ENCODE measurements around the gene YIF1A.

YIF1A gene

DNA sequence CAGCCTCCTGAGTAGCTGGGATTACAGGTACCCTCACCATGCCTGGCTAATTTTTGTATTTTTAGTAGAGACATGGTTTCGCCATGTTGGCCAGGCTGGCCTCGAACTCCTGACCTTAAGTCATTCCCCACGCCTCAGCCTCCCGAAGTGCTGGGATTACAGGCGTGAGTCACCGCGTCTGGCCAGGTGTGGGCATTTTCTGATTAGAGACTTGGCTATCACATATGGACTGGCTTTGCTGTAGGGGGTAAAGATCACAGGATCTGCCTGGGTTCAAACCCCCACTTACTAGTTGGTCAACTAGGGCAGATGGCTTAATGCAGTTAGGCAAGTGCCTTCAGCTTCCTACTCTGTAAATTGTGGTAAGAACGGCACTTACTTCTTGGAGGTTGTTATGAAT lies 21.4 kb upstream of the YIF1A start:
- H3K36me3 Mint-ChIP-seq (ENCODE audit: low read depth), result peaks cover under 1% of the 10 kb centered on the region
- H3K9me3 Mint-ChIP-seq, result no peaks in the 10 kb centered on the region
- H3K27me3 Mint-ChIP-seq, result no peaks in the 10 kb centered on the region
- no peak for ATAC-seq
- DNase-seq, result no peak
- no peak overlapping the region for H3K27ac Mint-ChIP-seq
- no peak overlapping the region for H3K4me3 Mint-ChIP-seq
- H3K4me1 Mint-ChIP-seq, result peaks cover 29% of the 10 kb centered on the region

DNA sequence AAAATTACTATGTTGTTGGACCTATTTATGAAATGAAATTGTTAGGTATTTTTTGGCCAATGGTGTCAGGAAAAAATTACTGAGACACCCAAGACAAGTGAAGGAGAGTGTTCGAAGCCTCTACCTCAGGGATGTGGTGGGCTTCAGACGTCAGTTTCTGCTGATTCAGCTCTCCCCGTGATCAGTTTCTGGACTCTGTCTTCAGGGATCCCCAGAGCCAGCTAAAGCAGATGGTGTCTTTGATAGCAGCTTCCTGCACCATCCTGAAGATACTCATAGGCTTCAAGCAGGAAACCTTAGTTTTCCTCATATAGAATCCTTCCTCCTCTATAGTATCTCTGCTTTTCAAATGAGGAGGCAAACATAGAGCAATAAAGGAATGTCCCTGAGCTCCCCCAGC lies 20.5 kb upstream of the YIF1A start:
- H3K36me3 Mint-ChIP-seq (ENCODE audit: low read depth), result no peaks in the 10 kb centered on the region
- H3K9me3 Mint-ChIP-seq, result no peaks in the 10 kb centered on the region
- H3K27ac Mint-ChIP-seq, result no peak overlapping the region
- no peaks in the 10 kb centered on the region for H3K27me3 Mint-ChIP-seq
- DNase-seq (no peak), ATAC-seq (no peak)
- peaks cover 22% of the 10 kb centered on the region for H3K4me1 Mint-ChIP-seq
- H3K4me3 Mint-ChIP-seq, result no peak overlapping the region

DNA sequence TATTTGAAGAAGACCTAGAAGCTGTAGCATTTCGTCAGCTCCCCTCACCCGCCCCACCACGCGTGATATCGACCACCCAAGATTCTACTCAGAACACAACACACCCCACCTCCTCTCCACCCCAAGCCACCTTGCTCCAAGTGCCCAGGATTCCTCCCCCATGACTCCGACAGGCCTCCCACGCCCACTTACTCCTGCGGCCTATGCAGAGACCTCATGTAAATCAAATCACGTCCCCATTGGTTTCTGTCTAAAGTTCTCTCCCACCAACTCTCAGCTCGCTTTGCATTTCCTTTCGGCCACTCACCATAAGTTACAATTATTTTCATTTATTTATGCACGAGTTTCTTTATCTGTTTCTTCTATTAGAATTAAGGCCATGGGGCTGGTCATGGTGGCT lies 13.7 kb upstream of the YIF1A start:
- no peak for ATAC-seq
- DNase-seq, result no peak
- Mint-ChIP-seq H3K4me3 (no peak overlapping the region), H3K36me3 (ENCODE audit: low read depth) (no peaks in the 10 kb centered on the region), H3K9me3 (no peaks in the 10 kb centered on the region), H3K27me3 (no peaks in the 10 kb centered on the region), H3K27ac (no peak overlapping the region), H3K4me1 (no peaks in the 10 kb centered on the region)

DNA sequence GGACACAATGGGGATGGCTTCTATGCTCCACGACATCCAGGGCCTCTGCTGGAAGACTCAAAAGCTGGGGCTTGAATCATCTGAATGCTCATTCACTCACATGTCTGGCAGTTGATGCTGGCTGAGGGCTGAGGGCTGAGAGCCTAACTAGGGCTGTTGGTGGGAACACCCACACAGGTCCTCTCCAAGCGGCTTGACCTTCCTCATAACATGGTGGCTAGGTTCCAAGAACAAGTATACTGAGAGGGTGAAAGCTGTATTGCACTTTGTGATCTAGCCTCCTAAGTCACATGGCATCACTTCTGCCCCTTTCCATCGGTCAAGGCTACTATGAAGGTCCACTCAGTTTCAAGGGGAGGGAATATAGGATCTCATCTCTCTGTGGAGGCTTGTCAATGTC lies 10.2 kb upstream of the YIF1A start:
- no peaks in the 10 kb centered on the region for H3K4me1 Mint-ChIP-seq
- no peaks in the 10 kb centered on the region for H3K27me3 Mint-ChIP-seq
- no peak overlapping the region for H3K4me3 Mint-ChIP-seq
- ATAC-seq (no peak), DNase-seq (no peak)
- no peaks in the 10 kb centered on the region for H3K9me3 Mint-ChIP-seq
- H3K27ac Mint-ChIP-seq, result no peak overlapping the region
- H3K36me3 Mint-ChIP-seq (ENCODE audit: low read depth), result no peaks in the 10 kb centered on the region

DNA sequence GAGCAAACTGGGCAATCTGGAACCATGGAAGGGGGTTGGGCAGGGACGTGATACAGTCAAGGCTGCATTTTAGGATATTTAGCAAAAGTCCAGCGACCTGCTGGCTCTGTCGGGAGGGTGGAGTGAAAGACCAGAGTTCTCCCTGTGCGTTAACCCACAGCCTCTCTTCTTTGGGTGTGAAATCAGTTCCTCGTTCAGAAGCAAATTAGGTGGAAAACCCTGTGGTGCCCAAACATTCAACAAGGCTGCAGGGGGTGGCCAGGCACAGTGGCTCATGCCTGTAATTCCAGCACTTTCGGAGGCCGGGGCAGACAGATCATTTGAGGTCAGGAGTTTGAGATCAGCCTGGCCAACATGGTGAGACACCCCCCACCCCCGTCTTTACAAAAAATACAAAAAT lies 8.7 kb upstream of the YIF1A start:
- no peaks in the 10 kb centered on the region for H3K9me3 Mint-ChIP-seq
- no peaks in the 10 kb centered on the region for H3K36me3 Mint-ChIP-seq (ENCODE audit: low read depth)
- no peak overlapping the region for H3K27ac Mint-ChIP-seq
- H3K4me3 Mint-ChIP-seq, result no peak overlapping the region
- peaks cover 4% of the 10 kb centered on the region for H3K4me1 Mint-ChIP-seq
- DNase-seq, result no peak
- peaks cover 10% of the 10 kb centered on the region for H3K27me3 Mint-ChIP-seq
- no peak for ATAC-seq

DNA sequence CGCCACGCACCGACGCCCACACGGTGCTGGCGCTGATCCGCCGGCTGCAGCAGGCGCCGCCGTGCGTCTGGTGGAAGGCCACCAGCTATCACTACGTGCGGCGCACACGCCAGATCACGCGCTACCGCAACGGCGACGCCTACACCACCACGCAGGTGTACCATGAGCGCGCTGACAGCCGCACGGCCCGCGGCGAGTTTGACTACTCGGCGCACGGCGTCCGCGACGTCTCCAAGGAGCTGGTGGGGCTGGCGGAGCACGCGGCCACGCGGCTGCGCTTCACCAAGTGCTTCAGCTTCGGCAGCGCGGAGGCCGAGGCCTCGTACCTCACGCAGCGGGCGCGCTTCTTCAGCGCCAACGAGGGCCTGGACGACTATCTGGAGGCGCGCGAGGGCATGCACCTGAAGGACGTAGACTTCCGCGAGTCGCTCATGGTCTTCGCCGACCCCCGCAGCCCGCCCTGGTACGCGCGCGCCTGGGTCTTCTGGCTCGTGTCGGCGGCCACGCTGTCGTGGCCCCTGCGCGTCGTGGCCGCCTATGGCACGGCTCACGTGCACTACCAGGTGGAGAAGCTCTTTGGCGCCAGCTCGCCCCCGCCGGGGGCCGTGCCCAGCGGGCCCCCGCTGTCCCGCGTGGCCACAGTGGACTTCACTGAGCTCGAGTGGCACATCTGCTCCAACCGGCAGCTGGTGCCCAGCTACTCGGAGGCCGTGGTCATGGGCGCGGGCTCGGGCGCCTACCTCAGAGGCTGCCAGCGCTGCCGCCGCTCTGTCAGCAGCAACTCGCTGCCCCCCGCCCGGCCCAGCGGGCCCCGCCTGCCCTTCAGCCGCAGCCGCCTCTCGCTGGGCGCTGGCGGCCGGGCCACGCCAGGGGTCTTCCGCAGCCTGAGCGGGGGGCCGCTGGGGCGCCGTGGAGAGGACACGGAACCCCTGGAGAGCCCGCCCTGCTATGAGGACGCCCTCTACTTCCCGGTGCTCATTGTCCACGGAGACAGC lies 6.0 kb upstream of the YIF1A start:
- no peak overlapping the region for H3K4me3 Mint-ChIP-seq
- H3K27ac Mint-ChIP-seq, result no peak overlapping the region
- no peaks in the 10 kb centered on the region for H3K9me3 Mint-ChIP-seq
- H3K27me3 Mint-ChIP-seq, result peaks cover 19% of the 10 kb centered on the region
- no peaks in the 10 kb centered on the region for H3K36me3 Mint-ChIP-seq (ENCODE audit: low read depth)
- DNase-seq (no peak), ATAC-seq (no peak)
- peaks cover 16% of the 10 kb centered on the region for H3K4me1 Mint-ChIP-seq

DNA sequence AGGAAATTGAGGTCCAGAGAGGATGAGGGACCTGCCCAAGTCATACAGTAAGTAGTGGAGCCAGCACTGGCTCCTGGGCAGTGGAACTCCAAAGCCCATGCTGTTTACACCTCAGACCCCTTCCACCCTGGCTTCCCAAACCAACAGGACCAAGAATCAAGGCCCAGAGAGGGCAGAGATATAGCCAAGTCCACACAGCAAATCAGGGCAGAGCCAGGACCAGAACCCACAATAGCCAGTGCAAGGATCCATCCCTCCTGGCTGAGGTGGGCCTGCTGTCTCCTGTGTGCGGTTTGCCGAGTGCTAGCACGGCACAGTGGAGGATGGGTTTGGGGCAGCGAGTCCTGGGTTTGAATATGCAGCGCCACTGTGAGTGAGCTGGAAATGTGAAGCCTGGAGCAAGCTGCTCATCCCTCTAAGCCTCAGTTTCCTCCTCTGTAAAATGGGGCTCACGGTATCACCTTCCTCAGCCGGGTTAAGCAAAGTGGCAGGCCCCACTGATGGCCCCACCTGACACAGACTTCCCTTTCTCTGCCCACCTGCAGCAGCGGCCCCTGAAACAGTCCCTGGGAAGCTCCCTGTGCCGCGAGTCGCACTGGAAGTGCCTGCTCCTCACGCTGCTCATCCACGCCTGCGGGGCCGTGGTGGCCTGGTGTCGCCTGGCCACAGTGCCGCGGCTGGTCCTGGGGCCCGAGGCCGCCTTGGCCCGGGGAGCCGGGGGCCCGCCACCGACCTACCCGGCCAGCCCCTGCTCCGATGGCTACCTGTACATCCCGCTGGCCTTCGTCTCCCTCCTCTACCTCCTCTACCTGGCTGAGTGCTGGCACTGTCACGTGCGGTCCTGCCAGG lies 5.1 kb upstream of the YIF1A start:
- ATAC-seq (no peak), DNase-seq (no peak)
- H3K27me3 Mint-ChIP-seq, result peaks cover 19% of the 10 kb centered on the region
- H3K9me3 Mint-ChIP-seq, result no peaks in the 10 kb centered on the region
- no peaks in the 10 kb centered on the region for H3K36me3 Mint-ChIP-seq (ENCODE audit: low read depth)
- H3K27ac Mint-ChIP-seq, result no peak overlapping the region
- no peak overlapping the region for H3K4me3 Mint-ChIP-seq
- peaks cover 25% of the 10 kb centered on the region for H3K4me1 Mint-ChIP-seq

DNA sequence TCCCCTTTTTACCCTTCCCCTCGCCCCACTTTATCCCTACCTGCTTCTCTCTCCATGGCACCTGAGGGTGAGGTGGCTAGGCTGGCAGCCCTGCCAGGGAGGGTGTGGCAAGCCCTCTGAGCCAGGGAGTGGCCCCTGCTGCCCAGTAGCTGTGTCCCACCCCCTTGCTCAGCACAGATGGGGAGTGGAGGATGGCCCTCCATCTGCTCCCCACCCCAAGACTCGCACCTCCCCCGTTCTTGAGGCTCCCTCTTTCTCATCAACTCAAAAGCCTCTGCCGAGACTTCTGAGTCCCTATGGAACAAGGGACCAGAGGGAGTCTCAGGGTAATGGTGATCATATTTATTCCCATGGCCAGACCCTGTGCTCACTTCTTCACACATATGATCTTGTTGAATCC lies 4.4 kb upstream of the YIF1A start:
- DNase-seq (no peak), ATAC-seq (no peak)
- no peak overlapping the region for H3K27ac Mint-ChIP-seq
- H3K4me1 Mint-ChIP-seq, result peaks cover 26% of the 10 kb centered on the region
- no peak overlapping the region for H3K4me3 Mint-ChIP-seq
- H3K36me3 Mint-ChIP-seq (ENCODE audit: low read depth), result no peaks in the 10 kb centered on the region
- no peaks in the 10 kb centered on the region for H3K9me3 Mint-ChIP-seq
- peaks cover 19% of the 10 kb centered on the region for H3K27me3 Mint-ChIP-seq

DNA sequence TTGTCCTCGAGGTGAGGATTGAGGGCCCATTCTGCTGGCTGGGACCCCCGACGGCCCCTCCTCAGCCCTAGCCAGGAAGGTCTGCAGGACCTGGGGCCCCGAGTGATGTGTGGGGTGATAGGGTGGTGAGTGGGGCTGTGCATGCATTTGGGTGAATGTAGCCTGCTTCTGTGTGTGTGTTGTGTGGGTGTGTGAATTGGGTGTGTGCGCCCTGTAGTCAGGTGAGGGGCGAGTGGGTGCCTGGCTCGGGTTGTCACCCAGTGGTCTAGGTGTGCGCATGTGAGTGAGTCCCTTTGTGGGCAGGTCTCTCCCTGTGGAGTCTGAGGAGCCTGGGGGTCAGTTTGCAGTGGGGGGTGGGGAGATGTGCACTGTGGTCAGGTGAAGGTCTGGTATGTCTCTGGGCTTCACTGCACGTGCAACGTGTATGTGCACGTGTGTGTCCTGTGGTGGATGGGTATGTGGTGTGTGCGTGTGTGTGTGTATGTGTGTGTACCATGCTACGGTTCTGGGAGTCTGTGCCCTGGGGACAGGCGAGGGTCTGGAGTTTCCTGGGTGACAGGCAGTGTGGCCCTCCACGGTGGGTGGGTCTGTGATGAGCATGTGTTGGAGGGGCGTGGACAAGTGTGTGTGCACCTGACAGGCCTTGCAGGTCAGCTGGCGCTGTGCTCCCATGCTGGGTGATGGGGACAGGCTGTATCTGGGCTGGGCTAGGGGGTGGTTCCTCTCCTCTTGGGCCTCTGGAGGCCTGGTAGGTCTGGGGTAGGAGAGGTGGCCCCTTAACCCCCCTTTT lies 3.8 kb upstream of the YIF1A start:
- DNase-seq (no peak), ATAC-seq (no peak)
- H3K36me3 Mint-ChIP-seq (ENCODE audit: low read depth), result no peaks in the 10 kb centered on the region
- H3K27me3 Mint-ChIP-seq, result peaks cover 19% of the 10 kb centered on the region
- peak overlapping the region; percentile 9 for H3K4me3 Mint-ChIP-seq
- peak overlapping the region; percentile 12 for H3K27ac Mint-ChIP-seq
- peaks cover 30% of the 10 kb centered on the region for H3K4me1 Mint-ChIP-seq
- H3K9me3 Mint-ChIP-seq, result no peaks in the 10 kb centered on the region

DNA sequence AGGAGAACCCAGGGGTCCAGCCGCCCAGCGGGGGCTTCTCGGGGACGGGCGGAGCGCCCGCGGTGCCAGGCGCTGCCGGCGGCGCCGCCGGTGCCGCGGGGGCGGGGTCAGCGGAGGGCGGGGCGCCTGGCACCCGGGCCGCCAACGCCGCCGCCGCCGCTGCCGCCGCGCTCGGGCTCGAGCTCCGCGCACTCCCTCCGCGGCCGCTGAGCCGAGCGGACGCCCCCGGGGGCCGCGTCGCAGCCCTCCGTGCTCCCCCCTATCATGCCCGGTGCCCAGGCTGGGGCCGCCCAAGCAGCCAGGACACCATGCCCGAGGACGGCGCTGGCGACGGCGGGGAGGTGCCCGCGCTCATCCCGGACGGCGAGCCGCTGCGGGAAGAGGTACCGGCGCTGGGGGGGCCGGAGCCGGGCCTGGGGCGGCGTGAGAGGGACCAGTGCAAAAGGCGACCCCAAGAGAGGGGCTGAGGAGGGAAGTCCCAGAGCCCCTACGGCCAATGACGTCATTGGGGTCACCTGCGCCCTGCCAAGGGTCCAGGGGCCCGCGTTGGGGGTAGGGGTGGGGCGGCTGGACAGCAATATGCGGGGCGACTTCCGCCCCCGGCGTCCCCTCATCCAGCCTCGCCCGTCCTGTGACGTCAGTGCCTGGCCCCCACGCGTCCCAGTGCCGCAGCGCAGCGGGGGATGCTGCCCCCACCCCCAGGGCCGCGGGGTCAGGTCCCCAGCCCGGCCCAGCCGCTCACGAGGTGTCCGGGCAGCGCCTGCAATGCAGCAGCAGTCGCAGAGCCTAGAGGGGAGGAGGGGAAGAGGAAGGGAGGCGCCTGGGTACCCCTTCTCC lies 3.0 kb upstream of the YIF1A start, which contains the start of gene TMEM151A:
Gene TMEM151A (plus strand): TSS at position 189 of the 837 bp plus-strand sequence. CDS start 120 bp downstream, at position 309.
- Mint-ChIP-seq H3K4me1 (peaks cover 36% of the 10 kb centered on the region), H3K27ac (peak within 1 kb of the TSS; percentile 12), H3K36me3 (ENCODE audit: low read depth) (no peaks in the 10 kb centered on the region), H3K27me3 (peaks cover 19% of the 10 kb centered on the region), H3K9me3 (no peaks in the 10 kb centered on the region), H3K4me3 (peak within 1 kb of the TSS; percentile 94)
- ATAC-seq (no peak), DNase-seq (no peak)

DNA sequence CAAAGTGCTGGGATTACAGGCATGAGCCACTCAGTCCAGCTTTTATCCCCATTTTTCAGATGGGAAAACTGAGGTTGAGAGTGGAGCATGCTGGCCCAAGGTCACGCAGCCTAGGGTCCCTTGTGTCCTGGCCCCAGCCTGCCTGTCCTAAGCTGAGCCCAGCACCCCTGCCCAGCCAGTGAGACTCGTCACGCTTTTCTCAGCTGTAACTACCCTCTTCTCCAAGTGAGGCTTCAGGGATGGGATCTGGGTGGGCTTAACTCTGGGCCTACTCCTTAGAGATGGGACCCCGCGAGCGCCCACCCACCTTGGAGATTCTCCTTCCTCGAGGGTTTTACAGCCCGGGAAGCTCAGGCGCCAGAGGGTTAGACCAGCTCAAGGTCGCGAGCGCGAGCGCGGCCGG lies 2.4 kb upstream of the YIF1A start:
- ATAC-seq (no peak), DNase-seq (no peak)
- no peaks in the 10 kb centered on the region for H3K9me3 Mint-ChIP-seq
- H3K27me3 Mint-ChIP-seq, result peaks cover 19% of the 10 kb centered on the region
- no peaks in the 10 kb centered on the region for H3K36me3 Mint-ChIP-seq (ENCODE audit: low read depth)
- H3K4me1 Mint-ChIP-seq, result peaks cover 39% of the 10 kb centered on the region
- H3K27ac Mint-ChIP-seq, result no peak overlapping the region
- peak overlapping the region; percentile 94 for H3K4me3 Mint-ChIP-seq

DNA sequence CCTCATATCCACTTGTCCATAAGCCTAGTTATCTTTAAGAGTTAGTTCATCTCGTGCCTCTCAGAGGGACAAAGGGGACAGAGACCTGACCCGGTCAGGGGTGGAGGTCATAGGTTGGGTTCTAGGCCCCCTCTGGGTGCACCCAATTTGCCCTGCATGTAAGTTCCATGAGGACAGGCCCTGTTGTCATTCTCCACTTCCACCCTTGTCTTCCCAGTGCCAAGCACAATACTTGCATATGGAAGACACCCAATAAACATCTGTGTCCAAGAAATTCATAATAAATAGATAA lies 1.3 kb upstream of the YIF1A start:
- no peak overlapping the region for H3K27ac Mint-ChIP-seq
- peaks cover 39% of the 10 kb centered on the region for H3K4me1 Mint-ChIP-seq
- peak overlapping the region; percentile 94 for H3K4me3 Mint-ChIP-seq
- no peaks in the 10 kb centered on the region for H3K9me3 Mint-ChIP-seq
- peaks cover 19% of the 10 kb centered on the region for H3K27me3 Mint-ChIP-seq
- no peaks in the 10 kb centered on the region for H3K36me3 Mint-ChIP-seq (ENCODE audit: low read depth)
- ATAC-seq (no peak), DNase-seq (no peak)

DNA sequence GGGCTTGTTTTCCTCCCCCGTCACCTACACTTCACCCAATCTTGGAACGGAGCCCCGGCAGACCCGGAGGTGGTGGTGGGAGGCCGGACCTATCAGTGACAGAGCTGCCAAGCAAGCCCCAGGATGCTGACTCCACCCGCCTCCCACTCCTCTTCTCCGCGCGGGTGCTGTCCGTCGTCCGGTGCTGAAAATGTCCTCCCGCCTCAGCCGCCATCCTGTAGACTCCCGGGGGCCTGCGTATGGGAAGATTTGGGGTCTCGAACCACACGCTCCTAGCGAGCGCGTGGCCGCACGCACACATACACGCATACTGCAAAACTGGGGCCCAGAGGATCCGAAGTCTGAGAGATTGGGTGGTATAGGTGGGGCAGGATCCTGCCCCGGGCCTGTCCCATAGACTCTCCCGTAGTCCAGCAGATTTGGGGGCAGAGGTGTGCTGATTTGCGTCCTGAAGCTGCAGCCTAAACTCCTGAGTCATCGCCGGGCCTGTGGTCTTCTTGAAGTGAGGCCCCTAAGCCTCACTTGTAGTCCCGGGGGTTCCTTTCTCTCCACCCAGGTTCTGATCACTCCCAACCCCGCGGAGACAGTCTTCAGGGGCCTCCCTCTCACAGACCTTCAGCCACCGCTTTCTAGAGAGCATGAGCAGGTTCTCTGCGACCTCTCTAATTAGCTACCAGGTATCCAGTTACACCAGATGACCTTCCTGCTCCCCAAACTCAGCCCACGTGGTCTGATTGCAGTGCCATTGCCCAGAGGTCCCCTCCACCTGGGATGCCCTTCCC lies 796 bp upstream of the YIF1A start:
- no peaks in the 10 kb centered on the region for H3K9me3 Mint-ChIP-seq
- peaks cover 39% of the 10 kb centered on the region for H3K4me1 Mint-ChIP-seq
- peak overlapping the region; percentile 94 for H3K27ac Mint-ChIP-seq
- peaks cover 19% of the 10 kb centered on the region for H3K27me3 Mint-ChIP-seq
- peak overlapping the region; percentile 94 for H3K4me3 Mint-ChIP-seq
- ATAC-seq (peak; percentile 71), DNase-seq (peak; percentile 86)
- H3K36me3 Mint-ChIP-seq (ENCODE audit: low read depth), result no peaks in the 10 kb centered on the region
